ENCODE data around the gene N4BP2L1. TPM values are rescaled to one million over a fixed set of nuclear protein-coding genes. Genes with fewer than 3 reads are reported as not detected.

Gene N4BP2L1
- total RNA-seq: 10 to 100 TPM; 37.8 to 45.9 TPM
- total RNA-seq: 27.1 to 29.1 reads per million in 2 donors

- Mint-ChIP-seq H3K36me3 (ENCODE audit: low read depth) (peaks cover 10% of the 10 kb centered on the region), H3K27ac (peak within 1 kb of the TSS; percentile 97), H3K27me3 (no peaks in the 10 kb centered on the region), H3K4me3 (peak within 1 kb of the TSS; percentile 99), H3K4me1 (peaks cover 36% of the 10 kb centered on the region)
- H3K9me3 ChIP-seq (ENCODE audit: control insufficient read depth, low read length, poor library complexity, severe bottlenecking): no peaks in the 10 kb centered on the region
- DNase-seq (peak; percentile 51 to 82 (median 73)), ATAC-seq (peak; percentile 70)
These were observed at the start of gene N4BP2L1 for GRCh38 chr13:32427852-32428580. Gene N4BP2L1 (minus strand): TSS chr13:32428130. CDS start chr13:32428082, 48 bp downstream.

DNA sequence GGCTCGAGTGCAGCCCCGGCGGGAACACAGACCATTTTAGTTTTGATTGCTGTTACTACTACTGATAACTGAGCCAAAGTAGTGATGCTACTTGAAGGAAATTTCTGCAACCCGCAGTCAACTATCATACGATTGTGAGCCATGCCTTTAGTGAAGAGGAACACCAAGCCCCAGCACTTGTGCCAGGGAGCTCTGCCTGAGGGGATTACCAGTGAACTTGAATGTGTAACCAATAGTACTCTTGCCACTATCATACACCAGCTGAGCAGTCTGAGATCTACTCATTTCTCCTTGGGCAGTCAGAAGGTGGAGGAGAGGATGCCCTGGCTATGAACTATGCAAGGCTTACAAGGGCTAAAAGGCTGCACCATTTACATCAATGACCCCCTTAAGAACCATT is 49.0 kb upstream of the N4BP2L1 start:
- Mint-ChIP-seq H3K27me3 (no peaks in the 10 kb centered on the region), H3K36me3 (ENCODE audit: low read depth) (peaks cover 2% of the 10 kb centered on the region), H3K4me3 (no peak overlapping the region), H3K27ac (no peak overlapping the region), H3K4me1 (peaks cover 5% of the 10 kb centered on the region)
- ATAC-seq (no peak), DNase-seq (no peak)
- no peaks in the 10 kb centered on the region for H3K9me3 ChIP-seq (ENCODE audit: control insufficient read depth, low read length, poor library complexity, severe bottlenecking)

GRCh38 chr13:32476021-32476731 is 48.2 kb upstream of the N4BP2L1 start:
- ATAC-seq: no peak

GRCh38 chr13:32474999-32475792 is 47.3 kb upstream of the N4BP2L1 start:
- H3K4me3 Mint-ChIP-seq: no peak overlapping the region
- H3K27me3 Mint-ChIP-seq: no peaks in the 10 kb centered on the region
- no peak for ATAC-seq
- H3K27ac Mint-ChIP-seq: no peak overlapping the region
- peaks cover 6% of the 10 kb centered on the region for H3K4me1 Mint-ChIP-seq
- peaks cover 2% of the 10 kb centered on the region for H3K36me3 Mint-ChIP-seq (ENCODE audit: low read depth)
- DNase-seq: no peak
- H3K9me3 ChIP-seq (ENCODE audit: control insufficient read depth, low read length, poor library complexity, severe bottlenecking): no peaks in the 10 kb centered on the region

More at GRCh38 chr13:32476021-32476731, 48.2 kb upstream of the N4BP2L1 start:
- DNase-seq: no peak
- H3K27ac Mint-ChIP-seq: no peak overlapping the region
- no peaks in the 10 kb centered on the region for H3K9me3 ChIP-seq (ENCODE audit: control insufficient read depth, low read length, poor library complexity, severe bottlenecking)
- H3K4me1 Mint-ChIP-seq: peaks cover 6% of the 10 kb centered on the region
- no peaks in the 10 kb centered on the region for H3K27me3 Mint-ChIP-seq
- peaks cover 2% of the 10 kb centered on the region for H3K36me3 Mint-ChIP-seq (ENCODE audit: low read depth)
- no peak overlapping the region for H3K4me3 Mint-ChIP-seq

GRCh38 chr13:32473650-32474049 is 45.7 kb upstream of the N4BP2L1 start:
- Mint-ChIP-seq H3K4me1 (peaks cover 6% of the 10 kb centered on the region), H3K27ac (no peak overlapping the region), H3K4me3 (no peak overlapping the region), H3K36me3 (ENCODE audit: low read depth) (peaks cover 4% of the 10 kb centered on the region), H3K27me3 (no peaks in the 10 kb centered on the region)
- DNase-seq: no peak
- no peak for ATAC-seq
- no peaks in the 10 kb centered on the region for H3K9me3 ChIP-seq (ENCODE audit: control insufficient read depth, low read length, poor library complexity, severe bottlenecking)

DNA sequence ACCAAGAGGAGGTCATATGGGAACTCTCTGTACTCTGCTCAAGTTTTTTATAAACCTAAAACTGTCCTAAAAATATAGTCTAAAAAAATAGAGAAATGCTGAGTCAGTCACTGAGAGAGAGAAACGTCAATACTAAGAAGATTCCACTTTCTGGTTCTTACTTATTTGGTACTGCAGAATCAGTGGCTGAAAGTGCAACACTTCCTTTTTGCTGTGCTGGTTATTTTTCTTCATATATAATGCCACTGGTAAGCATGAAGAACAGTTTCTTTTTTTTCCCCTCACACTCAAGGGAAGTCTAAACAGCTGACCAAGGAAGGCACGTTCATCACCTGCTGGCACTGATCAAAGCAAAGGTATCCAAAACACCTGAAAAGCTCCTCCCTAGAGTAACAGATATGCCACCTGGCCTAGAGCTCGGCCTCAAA is 44.3 kb upstream of the N4BP2L1 start:
- Mint-ChIP-seq H3K36me3 (ENCODE audit: low read depth) (peaks cover 7% of the 10 kb centered on the region), H3K4me1 (peaks cover 8% of the 10 kb centered on the region), H3K27me3 (no peaks in the 10 kb centered on the region), H3K4me3 (no peak overlapping the region), H3K27ac (peak overlapping the region; percentile 43)
- ATAC-seq (no peak), DNase-seq (no peak)
- no peaks in the 10 kb centered on the region for H3K9me3 ChIP-seq (ENCODE audit: control insufficient read depth, low read length, poor library complexity, severe bottlenecking)

DNA sequence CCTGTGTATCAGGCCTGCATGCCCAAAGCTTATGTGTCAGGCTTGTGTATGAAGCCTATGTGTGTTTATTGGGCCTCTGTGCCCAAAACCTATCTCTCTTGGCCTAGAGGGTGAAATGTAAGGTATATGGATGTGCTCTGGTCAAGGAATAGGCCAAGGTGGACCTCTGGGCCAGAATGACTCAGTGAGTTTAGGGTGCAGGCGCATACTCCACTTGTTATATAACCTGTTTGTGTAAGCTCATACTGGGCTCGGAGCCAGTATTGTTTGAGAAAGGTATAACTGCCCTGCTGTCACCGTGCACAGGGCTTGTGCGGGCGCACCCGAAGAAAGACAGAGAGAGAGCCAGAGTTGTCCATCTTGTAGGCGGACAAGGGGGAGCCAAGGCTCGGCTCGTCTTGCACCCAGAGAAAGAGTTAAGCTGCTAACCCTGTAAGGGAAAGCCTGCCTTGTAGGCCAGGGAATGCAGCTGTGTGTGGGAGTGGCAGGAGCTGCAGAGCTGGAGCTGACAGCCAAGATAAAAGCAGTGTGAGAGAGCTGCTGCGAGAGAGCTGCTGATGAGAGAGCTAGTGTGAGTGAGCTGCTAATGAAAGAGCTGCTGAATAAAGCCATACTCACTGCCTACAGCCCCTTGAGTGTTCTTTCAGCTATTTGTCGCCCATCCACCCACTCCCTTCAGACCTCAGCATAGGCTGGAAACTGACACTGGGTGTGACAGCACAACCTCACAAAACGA is 43.4 kb upstream of the N4BP2L1 start:
- H3K4me3 Mint-ChIP-seq: no peak overlapping the region

DNA sequence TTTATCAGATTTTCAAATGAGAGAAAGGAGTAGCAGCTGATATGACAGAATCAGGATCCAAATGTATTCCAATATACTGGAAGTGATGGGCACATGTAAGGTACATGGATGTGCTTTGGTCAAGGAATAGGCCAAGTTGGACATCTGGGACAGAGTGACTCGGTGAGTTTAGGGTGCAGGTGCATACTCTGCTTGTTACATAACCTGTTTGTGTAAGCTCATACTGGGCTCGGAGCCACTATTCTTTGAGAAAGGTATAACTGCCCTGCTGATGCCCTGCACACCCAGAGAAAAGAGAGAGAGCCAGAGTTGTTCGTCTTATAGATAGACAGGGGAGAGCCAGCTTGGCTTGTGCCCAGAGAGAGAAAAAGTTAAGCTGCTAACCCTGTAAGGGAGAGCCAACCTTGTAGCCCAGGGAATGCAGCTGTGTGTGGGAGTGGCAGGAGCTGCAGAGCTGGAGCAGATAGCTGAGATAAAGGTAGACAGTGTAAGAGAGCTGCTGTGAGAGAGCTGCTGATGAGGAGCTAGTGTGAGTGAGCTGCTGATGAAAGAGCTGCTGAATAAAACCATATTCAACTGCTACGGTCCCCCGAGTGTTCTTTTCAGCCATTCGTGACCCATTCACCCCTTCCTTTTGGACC is 40.7 kb upstream of the N4BP2L1 start:
- Mint-ChIP-seq H3K4me3 (no peak overlapping the region), H3K4me1 (peaks cover 7% of the 10 kb centered on the region), H3K36me3 (ENCODE audit: low read depth) (peaks cover 5% of the 10 kb centered on the region), H3K27me3 (no peaks in the 10 kb centered on the region), H3K27ac (peak overlapping the region; percentile 47)
- ATAC-seq (no peak), DNase-seq (no peak)
- no peaks in the 10 kb centered on the region for H3K9me3 ChIP-seq (ENCODE audit: control insufficient read depth, low read length, poor library complexity, severe bottlenecking)

More for the DNA sequence above, 43.4 kb upstream of the N4BP2L1 start:
- no peaks in the 10 kb centered on the region for H3K9me3 ChIP-seq (ENCODE audit: control insufficient read depth, low read length, poor library complexity, severe bottlenecking)
- H3K36me3 Mint-ChIP-seq (ENCODE audit: low read depth): peaks cover 7% of the 10 kb centered on the region
- H3K27me3 Mint-ChIP-seq: no peaks in the 10 kb centered on the region
- peak overlapping the region; percentile 43 for H3K27ac Mint-ChIP-seq
- DNase-seq: no peak
- H3K4me1 Mint-ChIP-seq: peaks cover 8% of the 10 kb centered on the region
- no peak for ATAC-seq

GRCh38 chr13:32456591-32456990 is 28.7 kb upstream of the N4BP2L1 start:
- ATAC-seq (no peak), DNase-seq (no peak)
- Mint-ChIP-seq H3K36me3 (ENCODE audit: low read depth) (peaks cover 2% of the 10 kb centered on the region), H3K27ac (no peak overlapping the region), H3K4me1 (no peaks in the 10 kb centered on the region), H3K4me3 (no peak overlapping the region), H3K27me3 (no peaks in the 10 kb centered on the region)
- peaks cover 3% of the 10 kb centered on the region for H3K9me3 ChIP-seq (ENCODE audit: control insufficient read depth, low read length, poor library complexity, severe bottlenecking)

- no peak for DNase-seq
These were observed 27.6 kb upstream of the N4BP2L1 start for GRCh38 chr13:32455594-32455903.

DNA sequence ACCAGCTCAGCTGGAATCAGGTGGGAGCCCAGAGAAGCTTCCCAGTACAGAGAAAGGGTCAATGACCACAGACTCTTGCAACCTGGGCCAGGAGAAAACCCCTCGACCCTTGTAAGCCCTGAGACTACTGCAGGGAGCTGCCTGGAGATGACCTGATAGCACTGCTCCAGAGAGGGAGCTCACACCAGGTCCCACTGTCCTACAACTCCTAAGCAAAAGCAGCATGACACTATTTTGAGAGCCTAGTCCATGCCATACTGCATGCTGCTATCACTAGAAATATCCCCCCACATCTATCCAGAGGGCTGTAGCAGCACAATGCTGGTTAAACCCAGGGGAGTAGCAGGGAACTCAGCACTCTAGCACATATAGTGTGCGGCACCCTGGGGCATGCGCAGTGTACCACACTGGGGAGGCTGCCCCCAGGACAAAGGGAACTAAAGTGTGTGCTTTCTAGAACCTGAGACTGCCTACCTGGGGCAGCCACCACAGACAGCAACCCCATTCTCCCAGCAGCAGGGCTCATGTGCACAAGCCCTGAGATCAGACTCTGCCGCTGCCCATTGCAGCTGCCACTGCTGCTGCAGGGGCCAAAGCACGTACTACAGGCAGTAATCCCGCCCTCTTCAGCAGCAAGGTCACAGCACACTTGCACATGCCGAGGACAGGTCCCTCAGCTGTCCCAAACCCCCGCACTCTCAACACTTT is 27.1 kb upstream of the N4BP2L1 start:
- H3K9me3 ChIP-seq (ENCODE audit: control insufficient read depth, low read length, poor library complexity, severe bottlenecking): peaks cover 3% of the 10 kb centered on the region
- DNase-seq: no peak
- no peak for ATAC-seq
- Mint-ChIP-seq H3K4me3 (no peak overlapping the region), H3K36me3 (ENCODE audit: low read depth) (peaks cover 2% of the 10 kb centered on the region), H3K27me3 (no peaks in the 10 kb centered on the region), H3K4me1 (no peaks in the 10 kb centered on the region), H3K27ac (no peak overlapping the region)

More at GRCh38 chr13:32455594-32455903, 27.6 kb upstream of the N4BP2L1 start:
- no peak for ATAC-seq
- H3K9me3 ChIP-seq (ENCODE audit: control insufficient read depth, low read length, poor library complexity, severe bottlenecking): peaks cover 3% of the 10 kb centered on the region
- Mint-ChIP-seq H3K4me3 (no peak overlapping the region), H3K36me3 (ENCODE audit: low read depth) (peaks cover 2% of the 10 kb centered on the region), H3K27ac (no peak overlapping the region), H3K27me3 (no peaks in the 10 kb centered on the region), H3K4me1 (no peaks in the 10 kb centered on the region)

GRCh38 chr13:32453981-32454380 is 26.1 kb upstream of the N4BP2L1 start:
- peaks cover 3% of the 10 kb centered on the region for H3K9me3 ChIP-seq (ENCODE audit: control insufficient read depth, low read length, poor library complexity, severe bottlenecking)
- Mint-ChIP-seq H3K36me3 (ENCODE audit: low read depth) (peaks cover 2% of the 10 kb centered on the region), H3K27ac (no peak overlapping the region), H3K27me3 (no peaks in the 10 kb centered on the region), H3K4me1 (no peaks in the 10 kb centered on the region), H3K4me3 (no peak overlapping the region)
- no peak for ATAC-seq
- no peak for DNase-seq
